ENCODE results near the gene KCNQ5.

The KCNQ5 gene

DNA sequence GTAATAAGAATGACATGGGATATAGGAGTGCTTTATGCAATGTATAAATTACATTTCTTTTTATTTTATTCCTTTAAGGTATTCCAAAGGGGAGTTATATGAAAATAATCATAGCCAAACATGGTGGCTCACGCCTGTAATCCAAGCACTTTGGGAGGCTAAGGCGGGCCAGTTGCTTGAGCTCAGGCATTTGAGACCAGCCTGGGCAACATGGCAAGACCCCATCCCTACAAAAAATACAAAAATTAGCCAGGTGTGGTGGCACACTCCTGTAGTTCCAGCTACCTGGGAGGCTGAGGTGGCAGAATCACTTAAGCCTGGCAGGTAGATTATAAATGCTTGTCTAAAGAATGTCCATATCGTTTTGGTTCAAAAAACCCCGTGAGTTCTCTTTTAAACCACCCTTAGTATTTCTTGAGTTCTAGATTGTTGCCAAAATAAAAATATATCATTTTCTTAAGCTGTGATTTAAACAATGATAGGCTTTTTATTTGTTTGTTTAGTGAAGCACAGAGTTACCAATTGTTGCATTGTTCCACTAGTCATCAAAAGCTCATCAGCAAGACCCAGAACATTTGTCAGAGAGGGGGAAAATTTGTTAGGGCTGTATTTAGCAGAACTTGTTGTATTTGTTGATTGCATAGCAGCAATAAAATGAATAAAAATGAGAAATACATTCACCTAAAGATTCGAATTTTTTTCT is 457.2 kb downstream of the KCNQ5 start:
- Histone ChIP-seq H3K9ac (ENCODE audit: low read length) (no peak overlapping the region), H3K4me2 (ENCODE audit: low read length) (no peak overlapping the region), H3K27me3 (ENCODE audit: low read depth, low read length) (no peaks in the 10 kb centered on the region), H3K27ac (ENCODE audit: low read length) (no peak overlapping the region), H3K9me3 (ENCODE audit: insufficient read depth, low read length) (no peaks in the 10 kb centered on the region), H4K20me1 (ENCODE audit: insufficient read depth, low read length) (no peaks in the 10 kb centered on the region), H3K4me3 (ENCODE audit: low read length) (no peak overlapping the region), H3K4me1 (ENCODE audit: low read length) (peaks cover 11% of the 10 kb centered on the region), H3K36me3 (replicated peaks; ENCODE audit: low read depth, low read length) (no peaks in the 10 kb centered on the region), H2AFZ (ENCODE audit: low read depth, low read length) (no peak overlapping the region), H3K79me2 (ENCODE audit: low read length) (no peaks in the 10 kb centered on the region)
- TF ChIP-seq, protein P1, sequence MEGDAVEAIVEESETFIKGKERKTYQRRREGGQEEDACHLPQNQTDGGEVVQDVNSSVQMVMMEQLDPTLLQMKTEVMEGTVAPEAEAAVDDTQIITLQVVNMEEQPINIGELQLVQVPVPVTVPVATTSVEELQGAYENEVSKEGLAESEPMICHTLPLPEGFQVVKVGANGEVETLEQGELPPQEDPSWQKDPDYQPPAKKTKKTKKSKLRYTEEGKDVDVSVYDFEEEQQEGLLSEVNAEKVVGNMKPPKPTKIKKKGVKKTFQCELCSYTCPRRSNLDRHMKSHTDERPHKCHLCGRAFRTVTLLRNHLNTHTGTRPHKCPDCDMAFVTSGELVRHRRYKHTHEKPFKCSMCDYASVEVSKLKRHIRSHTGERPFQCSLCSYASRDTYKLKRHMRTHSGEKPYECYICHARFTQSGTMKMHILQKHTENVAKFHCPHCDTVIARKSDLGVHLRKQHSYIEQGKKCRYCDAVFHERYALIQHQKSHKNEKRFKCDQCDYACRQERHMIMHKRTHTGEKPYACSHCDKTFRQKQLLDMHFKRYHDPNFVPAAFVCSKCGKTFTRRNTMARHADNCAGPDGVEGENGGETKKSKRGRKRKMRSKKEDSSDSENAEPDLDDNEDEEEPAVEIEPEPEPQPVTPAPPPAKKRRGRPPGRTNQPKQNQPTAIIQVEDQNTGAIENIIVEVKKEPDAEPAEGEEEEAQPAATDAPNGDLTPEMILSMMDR (IDR thresholded peaks at IDR 0.05; ENCODE audit: low read depth, low read length): no peak
- TF ChIP-seq EZH2phosphoT487 (IDR thresholded peaks at IDR 0.05; ENCODE audit: low read depth): no peak

DNA sequence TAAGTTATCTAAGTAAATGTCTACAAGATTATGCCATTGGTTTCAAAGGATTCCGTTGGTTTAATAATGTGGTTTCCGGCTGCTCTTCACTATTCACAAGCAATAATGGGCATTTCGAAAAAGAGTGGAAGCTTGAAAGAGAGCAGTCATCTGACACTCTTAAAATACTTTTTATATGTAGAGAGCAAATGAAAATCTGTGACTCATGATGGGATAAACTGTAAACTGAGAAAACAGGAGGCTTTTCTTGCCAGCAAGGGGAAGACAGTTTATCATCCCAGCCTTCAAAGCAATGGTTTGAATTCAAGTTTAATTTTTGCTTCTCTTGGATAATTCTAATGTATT is 457.7 kb downstream of the KCNQ5 start:
- Histone ChIP-seq H3K4me1 (ENCODE audit: low read length) (peaks cover 11% of the 10 kb centered on the region), H3K79me2 (ENCODE audit: low read length) (no peaks in the 10 kb centered on the region), H3K36me3 (replicated peaks; ENCODE audit: low read depth, low read length) (no peaks in the 10 kb centered on the region), H3K9me3 (ENCODE audit: insufficient read depth, low read length) (no peaks in the 10 kb centered on the region), H3K4me3 (ENCODE audit: low read length) (no peak overlapping the region), H3K4me2 (ENCODE audit: low read length) (no peak overlapping the region), H3K27me3 (ENCODE audit: low read depth, low read length) (no peaks in the 10 kb centered on the region), H4K20me1 (ENCODE audit: insufficient read depth, low read length) (no peaks in the 10 kb centered on the region), H3K27ac (ENCODE audit: low read length) (no peak overlapping the region), H3K9ac (ENCODE audit: low read length) (no peak overlapping the region), H2AFZ (ENCODE audit: low read depth, low read length) (no peak overlapping the region)
- TF ChIP-seq EZH2phosphoT487 (IDR thresholded peaks at IDR 0.05; ENCODE audit: low read depth): no peak
- TF ChIP-seq, protein P1 (IDR thresholded peaks at IDR 0.05; ENCODE audit: low read depth, low read length): no peak

GRCh38 chr6:73079978-73080377 is 458.1 kb downstream of the KCNQ5 start:
- peaks cover 11% of the 10 kb centered on the region for H3K4me1 ChIP-seq (ENCODE audit: low read length)
- no peaks in the 10 kb centered on the region for H3K9me3 ChIP-seq (ENCODE audit: insufficient read depth, low read length)
- H3K4me3 ChIP-seq (ENCODE audit: low read length): no peak overlapping the region
- H3K27ac ChIP-seq (ENCODE audit: low read length): no peak overlapping the region
- H3K79me2 ChIP-seq (ENCODE audit: low read length): no peaks in the 10 kb centered on the region
- no peak overlapping the region for H3K4me2 ChIP-seq (ENCODE audit: low read length)
- no peaks in the 10 kb centered on the region for H3K36me3 ChIP-seq (replicated peaks; ENCODE audit: low read depth, low read length)
- no peaks in the 10 kb centered on the region for H3K27me3 ChIP-seq (ENCODE audit: low read depth, low read length)
- H3K9ac ChIP-seq (ENCODE audit: low read length): no peak overlapping the region
- no peaks in the 10 kb centered on the region for H4K20me1 ChIP-seq (ENCODE audit: insufficient read depth, low read length)
- TF ChIP-seq, protein P1 (IDR thresholded peaks at IDR 0.05; ENCODE audit: low read depth, low read length): no peak
- TF ChIP-seq EZH2phosphoT487 (IDR thresholded peaks at IDR 0.05; ENCODE audit: low read depth): no peak
- H2AFZ ChIP-seq (ENCODE audit: low read depth, low read length): no peak overlapping the region

DNA sequence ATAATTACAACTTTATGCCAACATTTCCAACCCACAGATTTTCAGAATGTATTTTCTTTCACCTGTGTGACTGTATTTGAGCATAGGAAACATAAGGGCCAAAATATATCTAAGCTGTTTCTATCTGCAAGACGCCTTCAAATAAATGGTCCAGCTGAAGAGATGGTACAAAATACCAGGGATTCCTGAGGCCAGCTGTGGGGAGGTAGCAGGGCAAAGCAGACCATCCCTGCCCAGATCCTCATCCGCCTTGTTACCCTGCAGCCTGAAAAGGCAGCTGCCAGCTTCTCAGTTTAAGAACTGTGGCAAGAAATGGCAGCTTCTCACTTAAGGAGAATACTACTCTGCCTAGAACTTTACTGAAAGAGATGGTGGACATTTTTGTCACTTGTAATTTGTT is 460.1 kb downstream of the KCNQ5 start:
- no peaks in the 10 kb centered on the region for H3K27me3 ChIP-seq (ENCODE audit: low read depth, low read length)
- no peaks in the 10 kb centered on the region for H4K20me1 ChIP-seq (ENCODE audit: insufficient read depth, low read length)
- peaks cover 4% of the 10 kb centered on the region for H3K4me1 ChIP-seq (ENCODE audit: low read length)
- no peaks in the 10 kb centered on the region for H3K36me3 ChIP-seq (replicated peaks; ENCODE audit: low read depth, low read length)
- no peaks in the 10 kb centered on the region for H3K9me3 ChIP-seq (ENCODE audit: insufficient read depth, low read length)
- no peak overlapping the region for H3K9ac ChIP-seq (ENCODE audit: low read length)
- no peaks in the 10 kb centered on the region for H3K79me2 ChIP-seq (ENCODE audit: low read length)
- no peak overlapping the region for H3K4me3 ChIP-seq (ENCODE audit: low read length)
- no peak overlapping the region for H3K27ac ChIP-seq (ENCODE audit: low read length)
- H2AFZ ChIP-seq (ENCODE audit: low read depth, low read length): no peak overlapping the region
- no peak for TF ChIP-seq EZH2phosphoT487 (IDR thresholded peaks at IDR 0.05; ENCODE audit: low read depth)
- TF ChIP-seq, protein P1 (IDR thresholded peaks at IDR 0.05; ENCODE audit: low read depth, low read length): no peak
- no peak overlapping the region for H3K4me2 ChIP-seq (ENCODE audit: low read length)
